Measurements from ENCODE around the gene SLC6A6. TPM values are rescaled to one million over a fixed set of nuclear protein-coding genes. Genes with fewer than 3 reads are reported as not detected.

Gene SLC6A6
- polyA plus RNA-seq, 1 of the 3 experiments (the other 2 are of a cell fraction) = 19.1 TPM

GRCh38 chr3:14523792-14524191 is 121.4 kb downstream of the SLC6A6 start:
- Histone ChIP-seq H3K4me3 (ENCODE audit: low read depth in 2 of 2, low read length in 1 of 2) (no peak overlapping the region), H3K27me3 (ENCODE audit: insufficient read depth) (no peaks in the 10 kb centered on the region; the same call in 1 of the 2 replicates), H3K9me2 (no peaks in the 10 kb centered on the region), H3K27ac (ENCODE audit: low read depth in 2 of 2, low read length in 1 of 2) (no peak overlapping the region), H3K9me3 (no peaks in the 10 kb centered on the region), H3K9ac (no peak overlapping the region), H2AFZ (ENCODE audit: low read depth) (no peak overlapping the region), H3K4me2 (no peak overlapping the region), H3F3A (replicated peaks; ENCODE audit: insufficient read depth) (no peaks in the 10 kb centered on the region), H4K20me1 (ENCODE audit: insufficient read depth) (no peaks in the 10 kb centered on the region), H3K36me3 (replicated peaks in 1 of 2; ENCODE audit: control insufficient read depth in 1 of 2, insufficient read depth in 2 of 2, low read length in 1 of 2) (no peaks in the 10 kb centered on the region), H3K4me1 (ENCODE audit: control insufficient read depth in 1 of 2, insufficient read depth in 2 of 2, low read depth in 1 of 2, low read length in 1 of 2) (no peaks in the 10 kb centered on the region), H3K79me2 (ENCODE audit: insufficient read depth) (no peaks in the 10 kb centered on the region)
- CTCF ChIA-PET = interaction anchor here (4.3 kb wide), 1 partner anchor 15 kb away, joined by 22 read pairs; no protein-coding TSS in a partner anchor
- DNase-seq = no peak
- no peak for TF ChIP-seq GABPA (IDR thresholded peaks at IDR 0.05; ENCODE audit: low read depth)
- TF ChIP-seq EP300 (IDR thresholded peaks at IDR 0.05; ENCODE audit: borderline replicate concordance in 1 of 2, low read depth in 1 of 2, low read length in 1 of 2) = no peak
- no peak for TF ChIP-seq TAF1 (IDR thresholded peaks at IDR 0.05; ENCODE audit: borderline replicate concordance, low read depth, low read length)
- POLR2A ChIA-PET = no interaction called here
- 58% methylated on average over 6 of the region's 7 CpGs for WGBS (ENCODE audit: low lambda C conversion rate)

- Histone ChIP-seq H4K20me1 (ENCODE audit: insufficient read depth) (no peaks in the 10 kb centered on the region), H2AFZ (ENCODE audit: low read depth) (no peak overlapping the region), H3K4me3 (ENCODE audit: low read depth in 2 of 2, low read length in 1 of 2) (no peak overlapping the region), H3K27me3 (ENCODE audit: insufficient read depth) (no peaks in the 10 kb centered on the region; the same call in 1 of the 2 replicates), H3F3A (replicated peaks; ENCODE audit: insufficient read depth) (no peaks in the 10 kb centered on the region), H3K36me3 (replicated peaks in 1 of 2; ENCODE audit: control insufficient read depth in 1 of 2, insufficient read depth in 2 of 2, low read length in 1 of 2) (no peaks in the 10 kb centered on the region), H3K79me2 (ENCODE audit: insufficient read depth) (no peaks in the 10 kb centered on the region), H3K4me1 (ENCODE audit: control insufficient read depth in 1 of 2, insufficient read depth in 2 of 2, low read depth in 1 of 2, low read length in 1 of 2) (no peaks in the 10 kb centered on the region), H3K9me2 (no peaks in the 10 kb centered on the region), H3K9ac (no peak overlapping the region), H3K9me3 (no peaks in the 10 kb centered on the region), H3K4me2 (no peak overlapping the region), H3K27ac (ENCODE audit: low read depth in 2 of 2, low read length in 1 of 2) (no peak overlapping the region)
- CTCF ChIA-PET = interaction anchor here (4.3 kb wide), 1 partner anchor 15 kb away, joined by 22 read pairs; no protein-coding TSS in a partner anchor
- POLR2A ChIA-PET = no interaction called here
- TF ChIP-seq CTCF (IDR thresholded peaks at IDR 0.05) (no peak), EZH2phosphoT487 (IDR thresholded peaks at IDR 0.05; ENCODE audit: borderline replicate concordance, low read depth) (no peak), GABPA (IDR thresholded peaks at IDR 0.05; ENCODE audit: low read depth) (no peak)
- WGBS (ENCODE audit: low lambda C conversion rate) = 94% methylated on average over 8 of the region's 14 CpGs
- DNase-seq = no peak
Observed at GRCh38 chr3:14524311-14524711, 121.9 kb downstream of the SLC6A6 start.

- H3K9me2 ChIP-seq = no peaks in the 10 kb centered on the region
- 49% methylated on average over 5 of the region's 9 CpGs for WGBS (ENCODE audit: low lambda C conversion rate)
- no peaks in the 10 kb centered on the region for H4K20me1 ChIP-seq (ENCODE audit: insufficient read depth)
- ChIA-PET CTCF (interaction anchor here (1.4 to 4.3 kb wide), 2 partner anchors 16 to 25 kb away, joined by 3 to 22 read pairs; no protein-coding TSS in a partner anchor), POLR2A (no interaction called here)
- H3F3A ChIP-seq (replicated peaks; ENCODE audit: insufficient read depth) = no peaks in the 10 kb centered on the region
- H3K4me2 ChIP-seq = no peak overlapping the region
- no peaks in the 10 kb centered on the region for H3K4me1 ChIP-seq (ENCODE audit: control insufficient read depth in 1 of 2, insufficient read depth in 2 of 2, low read depth in 1 of 2, low read length in 1 of 2)
- no peaks in the 10 kb centered on the region; the same call in 1 of the 2 replicates for H3K27me3 ChIP-seq (ENCODE audit: insufficient read depth)
- H3K9me3 ChIP-seq = no peaks in the 10 kb centered on the region
- no peak overlapping the region for H2AFZ ChIP-seq (ENCODE audit: low read depth)
- no peak overlapping the region for H3K9ac ChIP-seq
- no peak for DNase-seq
- no peaks in the 10 kb centered on the region for H3K36me3 ChIP-seq (replicated peaks in 1 of 2; ENCODE audit: control insufficient read depth in 1 of 2, insufficient read depth in 2 of 2, low read length in 1 of 2)
- no peak overlapping the region for H3K4me3 ChIP-seq (ENCODE audit: low read depth in 2 of 2, low read length in 1 of 2)
- H3K79me2 ChIP-seq (ENCODE audit: insufficient read depth) = no peaks in the 10 kb centered on the region
- no peak overlapping the region for H3K27ac ChIP-seq (ENCODE audit: low read depth in 2 of 2, low read length in 1 of 2)
- TF ChIP-seq FOXJ3 (CRISPR knock-in tag; IDR thresholded peaks at IDR 0.05) (no peak), RFX5 (IDR thresholded peaks at IDR 0.05; ENCODE audit: low read length) (no peak), POLR2AphosphoS5 (IDR thresholded peaks at IDR 0.05; ENCODE audit: low read depth, low read length) (no peak), TCF12 (IDR thresholded peaks at IDR 0.05) (no peak), MAX (IDR thresholded peaks at IDR 0.05; ENCODE audit: low read depth) (no peak), GABPA (IDR thresholded peaks at IDR 0.05; ENCODE audit: low read depth) (no peak), YY1 (IDR thresholded peaks at IDR 0.05; ENCODE audit: low read depth) (no peak), FOSL2 (IDR thresholded peaks at IDR 0.05; ENCODE audit: borderline replicate concordance, low read depth) (no peak), PBX3 (IDR thresholded peaks at IDR 0.05) (no peak), CHD2 (IDR thresholded peaks at IDR 0.05; ENCODE audit: low read length, partially characterized antibody) (no peak), NRF1 (IDR thresholded peaks at IDR 0.05; ENCODE audit: low read depth, low read length) (no peak), TEAD4 (IDR thresholded peaks at IDR 0.05; ENCODE audit: borderline replicate concordance, insufficient read depth) (no peak)
Observed at GRCh38 chr3:14524920-14525660, 122.7 kb downstream of the SLC6A6 start.

All from SK-N-SH (cell line).